EL (cell line): ENCODE results near the gene GALNT9.
A peak's percentile ranks its signal among the peaks of the same experiment; 100 is the strongest.

Experiments used
- DNase-seq: peaks from one replicate; pipeline ENCODE4 v3.0.0-alpha.2; 2016

GALNT9 gene

GRCh38 chr12:132178801-132179401 is 150.5 kb downstream of the GALNT9 start:
- no peak for DNase-seq

GRCh38 chr12:132178316-132178715 is 151.1 kb downstream of the GALNT9 start:
- DNase-seq: no peak

- no peak for DNase-seq
Measured at GRCh38 chr12:132176920-132177551, 152.4 kb downstream of the GALNT9 start.

GRCh38 chr12:132176385-132176919 is 152.9 kb downstream of the GALNT9 start:
- DNase-seq: no peak

- DNase-seq: no peak
Measured at GRCh38 chr12:132175496-132176384, 153.6 kb downstream of the GALNT9 start.

- DNase-seq: no peak
Measured at GRCh38 chr12:132174839-132175490, 154.4 kb downstream of the GALNT9 start.

GRCh38 chr12:132174015-132174838 is 155.2 kb downstream of the GALNT9 start:
- no peak for DNase-seq

- no peak for DNase-seq
Measured at GRCh38 chr12:132173135-132174014, 156.0 kb downstream of the GALNT9 start.

GRCh38 chr12:132172619-132173018 is 156.8 kb downstream of the GALNT9 start:
- no peak for DNase-seq

- no peak for DNase-seq
Measured at GRCh38 chr12:132171968-132172521, 157.3 kb downstream of the GALNT9 start.

GRCh38 chr12:132171293-132171967 is 158.0 kb downstream of the GALNT9 start:
- DNase-seq: no peak

- DNase-seq: no peak
Measured at GRCh38 chr12:132170637-132171292, 158.6 kb downstream of the GALNT9 start.

- DNase-seq: peak; percentile 52
Measured at GRCh38 chr12:132170094-132170636, 159.2 kb downstream of the GALNT9 start.

GRCh38 chr12:132169376-132169775 is 160.0 kb downstream of the GALNT9 start:
- DNase-seq: no peak

GRCh38 chr12:132168311-132169031 is 160.9 kb downstream of the GALNT9 start:
- no peak for DNase-seq

- DNase-seq: no peak
Measured at GRCh38 chr12:132167611-132168310, 161.6 kb downstream of the GALNT9 start.

- DNase-seq: no peak
Measured at GRCh38 chr12:132166801-132167591, 162.4 kb downstream of the GALNT9 start.
